WTC11 (cell line): ENCODE results near the gene CYP8B1.

ENCODE experiments used
- ATF2 ChIP-seq: sonication (generic); formaldehyde crosslinking; IDR thresholded peaks from 2 replicates; pipeline ENCODE4 v1.8.1; 2022; ENCODE audit warnings: low read depth, missing genetic modification reagents, borderline replicate concordance
- CTCF ChIP-seq: fragments of 200-600 bp; IDR thresholded peaks from 2 replicates; pipeline ENCODE4 v1.8.0; 2022; ENCODE audit warnings: antibody characterized with exemption
- ESRRA ChIP-seq: sonication (generic); formaldehyde crosslinking; IDR thresholded peaks from 2 replicates; pipeline ENCODE4 v1.8.1; 2022; ENCODE audit warnings: mild to moderate bottlenecking, missing genetic modification reagents, borderline replicate concordance
- IRF2 ChIP-seq: sonication (generic); formaldehyde crosslinking; IDR thresholded peaks from 2 replicates; pipeline ENCODE4 v1.8.0; 2022; ENCODE audit warnings: low read depth, missing genetic modification reagents, borderline replicate concordance

- TF ChIP-seq ATF2 (no peak), ESRRA (CRISPR knock-in tag) (no peak), CTCF (no peak), IRF2 (CRISPR knock-in tag) (no peak)
Measured at GRCh38 chr3:42904076-42904475, 28.4 kb upstream of the CYP8B1 start.
